SK-N-DZ (cell line): ENCODE results near the gene WHAMM.

Experiments
- DNase-seq: peaks from one replicate; pipeline ENCODE4 v3.0.0-alpha.2; 2015; ENCODE audit warnings: low spot score

Gene WHAMM

DNA sequence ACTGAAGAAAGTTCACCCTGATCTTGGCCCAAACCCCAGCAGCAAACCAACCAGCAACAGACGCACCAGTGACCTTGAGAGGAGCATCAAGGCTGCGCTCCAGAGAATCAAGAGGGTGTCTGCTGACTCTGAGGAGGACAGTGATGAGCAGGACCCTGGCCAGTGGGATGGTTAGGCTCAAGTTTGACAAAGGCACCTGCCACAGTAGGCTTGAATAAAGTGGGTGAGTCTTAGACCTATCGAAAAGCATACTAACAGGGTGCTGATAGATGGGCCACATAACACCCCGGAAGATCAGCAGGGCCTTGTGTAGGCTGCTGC lies 23.9 kb downstream of the WHAMM start:
- no peak for DNase-seq

DNA sequence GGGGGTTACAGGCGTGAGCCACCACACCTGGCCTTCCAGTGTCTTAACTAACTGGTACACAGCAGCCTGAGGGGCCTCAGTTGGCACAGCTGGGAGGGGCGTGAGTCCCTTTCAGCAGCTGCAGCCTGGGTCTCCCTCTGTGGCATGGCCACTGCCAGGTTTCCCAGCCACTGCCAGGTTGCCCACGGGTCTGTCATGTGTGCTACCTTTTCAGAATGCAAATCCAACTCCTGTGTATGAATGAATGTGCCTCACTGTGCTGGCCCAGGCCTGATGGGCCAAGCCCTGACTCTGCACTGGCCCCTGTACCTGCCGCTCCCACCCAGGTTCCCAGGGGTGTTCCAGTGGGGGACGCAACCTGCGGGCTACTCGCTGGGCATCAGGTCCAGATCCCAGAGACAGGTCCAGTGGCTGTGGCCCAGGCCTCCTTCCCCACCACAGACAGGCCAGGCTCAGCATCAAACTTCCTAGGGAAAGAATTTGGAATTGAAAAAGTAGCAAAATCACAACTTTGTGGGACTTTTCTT lies 26.0 kb downstream of the WHAMM start:
- DNase-seq, result no peak

DNA sequence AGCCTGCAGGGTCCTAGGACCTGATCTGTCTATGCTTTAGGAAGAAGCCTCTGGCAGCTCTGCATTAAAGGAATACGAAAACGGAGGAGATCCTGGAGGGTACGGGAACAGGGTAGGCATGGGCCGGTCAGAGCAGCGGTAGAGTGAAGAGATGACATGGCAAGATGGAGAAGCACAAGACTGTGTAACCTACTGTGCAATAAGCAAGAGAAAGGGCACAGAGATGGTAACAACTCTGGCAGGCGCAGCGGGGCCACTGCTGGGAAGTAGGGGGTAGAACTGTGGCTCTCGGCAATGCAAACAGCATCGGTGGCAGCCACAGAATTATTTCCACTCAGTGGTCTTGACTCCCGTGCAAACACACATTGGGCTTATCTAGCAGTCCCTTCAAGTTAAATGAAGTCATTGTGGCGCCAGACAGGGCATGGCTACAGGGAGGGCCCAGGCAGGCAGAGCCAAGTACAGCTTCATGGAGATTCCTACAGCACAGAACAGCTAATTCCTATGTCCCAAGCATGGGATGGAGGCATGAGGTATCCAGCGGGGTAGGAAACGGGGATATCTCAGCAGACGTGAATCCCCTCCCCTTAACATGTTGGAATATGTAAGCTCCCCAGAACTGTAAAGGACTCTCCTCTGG lies 28.8 kb downstream of the WHAMM start:
- DNase-seq, result no peak

DNA sequence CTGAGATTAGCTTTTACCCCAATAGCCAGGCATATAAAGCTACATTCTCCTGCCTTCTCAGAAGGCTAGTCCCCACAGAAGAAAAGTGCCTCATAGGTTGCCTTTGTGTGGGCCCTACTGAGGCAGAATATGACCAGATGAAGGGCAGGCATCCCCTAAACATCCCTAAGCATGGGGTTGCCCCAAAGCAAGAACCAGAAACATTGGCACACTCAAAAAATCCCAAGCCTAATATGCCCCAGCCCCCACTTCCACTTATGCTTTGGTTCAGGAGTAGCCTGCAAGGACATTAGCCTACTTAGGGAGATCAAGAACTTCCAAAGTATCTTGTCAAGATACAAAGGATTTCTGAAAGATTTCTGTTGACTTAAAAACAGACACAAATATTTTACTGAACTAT lies 29.7 kb downstream of the WHAMM start:
- DNase-seq, result no peak

DNA sequence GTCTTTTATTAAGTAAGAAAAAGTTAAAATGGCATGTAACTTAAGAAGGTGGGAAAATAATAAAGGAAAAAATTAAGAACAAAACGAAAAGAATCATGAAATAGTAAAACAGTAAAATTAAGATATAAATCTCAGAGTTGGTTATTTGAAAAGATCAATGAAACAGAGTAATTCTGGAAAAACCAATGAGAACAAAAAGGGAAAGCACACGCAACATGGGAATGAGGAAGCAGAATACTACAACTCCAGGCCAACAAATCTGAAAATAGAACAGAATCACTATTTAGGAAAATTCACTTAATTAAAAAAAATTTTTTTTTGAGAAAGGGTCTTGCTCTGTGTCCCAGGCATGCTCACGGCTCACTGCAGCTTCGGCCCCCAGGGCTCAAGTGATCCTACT lies 30.7 kb downstream of the WHAMM start:
- DNase-seq, result no peak

DNA sequence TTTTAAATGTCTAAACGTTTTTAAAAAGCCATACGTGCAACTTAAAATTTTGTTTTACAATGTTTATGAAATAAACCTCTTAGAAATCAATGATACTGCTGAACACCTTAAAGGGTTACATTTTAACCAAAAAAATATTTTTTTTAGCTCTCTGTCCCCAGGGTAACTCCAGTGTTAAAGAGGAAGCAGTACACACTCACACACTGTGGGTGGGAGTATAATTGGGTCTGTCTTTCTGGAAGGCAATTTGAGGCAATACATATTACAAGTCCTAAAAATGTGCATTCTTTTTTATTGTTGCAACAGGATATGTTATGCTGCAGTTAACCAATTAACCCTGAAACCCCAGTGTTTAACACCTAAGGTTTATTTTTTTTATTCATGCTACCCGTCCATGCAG lies 34.1 kb downstream of the WHAMM start:
- DNase-seq, result no peak

DNA sequence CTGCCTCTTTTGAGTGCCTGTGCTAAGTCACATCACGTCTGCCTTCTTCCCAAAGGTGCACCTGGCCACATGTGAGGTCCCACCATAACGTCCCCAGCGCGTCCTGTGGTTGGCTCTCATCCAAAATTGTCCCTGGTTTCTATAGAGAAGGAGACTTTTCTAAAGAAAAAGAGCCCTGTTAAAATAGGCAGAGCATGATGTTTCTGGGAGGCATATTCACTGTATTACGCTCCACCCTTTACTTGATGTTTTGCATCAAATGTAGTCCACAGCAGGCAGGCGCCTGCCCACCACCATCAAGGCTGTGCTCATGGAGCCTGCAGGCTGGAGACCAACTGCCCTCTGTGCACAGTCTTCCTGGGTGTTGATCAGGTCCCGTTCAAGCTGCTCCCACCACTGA lies 36.3 kb downstream of the WHAMM start:
- no peak for DNase-seq

DNA sequence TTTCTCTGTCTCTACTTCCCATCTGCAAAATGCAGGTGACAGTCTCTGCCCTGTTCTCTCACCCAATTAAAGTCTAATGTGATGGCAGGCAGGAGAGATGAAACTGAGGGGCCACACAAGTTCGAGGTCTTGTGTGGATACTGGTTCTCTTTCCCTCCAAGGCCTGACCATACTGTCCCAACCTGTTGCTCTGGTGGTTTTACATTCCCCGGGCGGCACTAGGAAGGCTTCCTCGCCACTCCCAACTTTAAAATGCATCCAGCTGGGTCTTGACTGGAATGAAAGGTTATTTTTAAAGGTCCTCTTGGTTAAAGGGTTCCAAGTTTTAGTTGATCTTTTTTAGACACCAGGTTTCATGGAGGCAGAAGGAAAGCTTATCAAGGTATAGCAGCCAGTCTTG lies 37.2 kb downstream of the WHAMM start:
- DNase-seq, result no peak

DNA sequence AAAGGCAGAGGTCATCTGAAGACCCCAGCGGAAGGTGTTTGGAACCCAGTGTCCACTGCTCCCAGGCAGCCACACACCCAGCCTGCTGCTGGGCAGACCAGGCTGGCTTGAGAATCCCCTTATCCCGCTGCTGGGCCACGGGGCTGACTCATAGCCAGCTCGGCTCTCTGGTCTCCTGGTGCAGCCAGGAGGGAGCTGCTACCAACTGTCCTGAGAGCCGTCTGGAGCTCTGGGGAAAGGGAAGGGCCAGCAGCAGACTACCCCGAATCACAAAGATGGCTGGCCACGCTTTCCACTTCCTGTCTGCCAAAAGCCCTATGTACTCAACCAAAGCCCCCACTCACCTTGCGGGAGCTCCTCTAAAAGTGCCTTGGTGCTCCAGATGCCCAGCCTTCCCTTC lies 38.3 kb downstream of the WHAMM start:
- no peak for DNase-seq

DNA sequence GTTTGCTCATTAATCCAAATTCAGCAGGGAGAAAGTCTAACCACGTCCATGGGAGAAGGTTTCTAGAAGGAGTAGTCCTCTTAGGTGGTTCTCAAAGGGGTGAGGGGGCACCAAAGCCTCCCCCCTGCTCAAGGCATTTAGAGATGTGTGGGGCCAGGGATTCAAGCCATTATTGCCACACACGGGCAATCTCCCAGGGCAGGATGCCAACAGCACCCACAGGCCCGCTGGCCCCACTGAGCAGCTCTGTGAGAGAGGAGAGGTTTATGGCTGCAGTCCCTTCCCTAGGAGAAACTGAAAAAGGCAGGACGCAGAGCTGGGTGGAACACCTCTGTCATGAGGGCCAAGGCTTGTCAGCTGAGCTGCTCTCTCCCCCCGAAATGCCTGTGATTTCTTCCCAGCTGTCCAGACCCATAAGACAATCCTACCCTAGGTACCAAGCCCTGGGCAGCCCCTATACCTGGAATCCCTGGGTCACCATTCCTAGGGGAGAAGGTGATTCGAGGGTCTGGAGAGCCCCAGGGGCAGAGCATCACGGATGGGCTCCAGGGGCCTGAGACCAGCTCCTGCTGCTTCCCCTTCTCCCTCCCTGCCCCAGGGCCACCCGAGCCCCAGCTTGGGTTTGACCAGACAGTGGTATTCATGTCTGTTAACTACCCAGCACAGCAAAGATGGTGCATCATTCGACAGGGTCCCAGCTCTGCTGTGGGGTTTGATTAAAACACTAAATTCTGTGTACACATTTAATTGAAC lies 39.0 kb downstream of the WHAMM start:
- DNase-seq, result no peak

DNA sequence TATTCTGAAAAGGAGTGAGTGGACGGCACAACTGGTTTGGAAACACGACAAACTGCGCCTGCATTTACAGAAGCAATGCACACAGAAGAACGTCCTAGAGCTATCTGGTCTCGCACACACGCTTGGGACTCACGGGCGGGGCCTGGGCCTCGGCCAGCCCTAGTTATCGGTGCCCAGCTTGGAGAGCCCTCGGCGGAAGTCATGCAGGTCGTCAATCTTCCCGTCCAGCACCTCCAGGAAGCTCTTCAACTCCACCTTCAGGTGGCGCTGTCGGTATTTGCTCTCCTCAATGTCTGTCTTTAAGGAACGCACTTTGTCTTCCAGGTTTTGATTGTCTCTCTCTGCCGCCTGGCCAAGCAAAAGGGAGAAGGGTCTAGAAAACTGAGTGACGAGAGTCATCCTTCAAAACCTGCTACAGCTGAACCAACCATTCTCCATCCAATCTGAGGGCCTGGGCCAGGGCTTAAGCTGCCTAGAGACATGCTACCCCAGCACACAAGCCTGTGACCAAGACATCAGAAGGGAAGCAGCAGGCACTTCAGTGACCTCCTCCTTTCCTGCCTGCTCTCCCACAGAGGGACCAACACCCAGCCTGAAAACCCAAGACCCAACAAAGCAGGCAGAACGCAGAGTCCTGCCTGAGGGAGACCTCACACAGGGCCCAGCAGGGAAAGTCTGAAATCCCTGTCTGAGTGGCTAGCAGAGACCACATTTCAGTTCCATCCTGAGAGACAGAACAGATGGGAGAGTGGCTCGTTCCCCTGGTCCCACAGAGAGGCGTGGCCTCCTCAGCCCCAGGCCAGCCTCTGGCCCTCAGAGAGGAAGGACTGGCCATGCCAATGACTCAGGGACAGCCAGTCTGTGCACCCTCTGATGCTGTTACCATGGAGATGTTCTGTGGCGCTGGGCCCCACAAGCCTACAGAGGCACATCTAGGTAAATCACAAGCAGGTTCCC lies 40.4 kb downstream of the WHAMM start:
- DNase-seq, result peak; percentile 65

DNA sequence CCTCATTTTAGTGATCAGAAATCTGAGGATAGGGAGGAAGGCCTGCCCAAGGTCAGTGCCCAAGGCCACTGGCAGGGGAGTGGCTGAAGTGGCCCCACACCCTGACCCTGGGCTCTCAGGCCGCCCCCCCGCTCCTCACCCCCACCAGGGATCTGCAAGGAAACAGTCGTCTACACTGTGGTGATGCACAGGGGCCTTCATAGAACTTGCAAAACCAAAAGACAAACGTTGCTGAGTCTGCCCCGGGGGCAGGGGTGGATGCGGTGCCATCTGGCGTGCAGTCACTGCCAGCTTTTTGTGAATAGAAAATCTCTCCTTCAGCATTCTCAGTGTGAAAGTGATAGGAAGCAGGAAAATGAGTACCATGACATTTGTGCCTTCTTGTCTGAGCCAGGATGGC lies 41.3 kb downstream of the WHAMM start:
- DNase-seq, result no peak

DNA sequence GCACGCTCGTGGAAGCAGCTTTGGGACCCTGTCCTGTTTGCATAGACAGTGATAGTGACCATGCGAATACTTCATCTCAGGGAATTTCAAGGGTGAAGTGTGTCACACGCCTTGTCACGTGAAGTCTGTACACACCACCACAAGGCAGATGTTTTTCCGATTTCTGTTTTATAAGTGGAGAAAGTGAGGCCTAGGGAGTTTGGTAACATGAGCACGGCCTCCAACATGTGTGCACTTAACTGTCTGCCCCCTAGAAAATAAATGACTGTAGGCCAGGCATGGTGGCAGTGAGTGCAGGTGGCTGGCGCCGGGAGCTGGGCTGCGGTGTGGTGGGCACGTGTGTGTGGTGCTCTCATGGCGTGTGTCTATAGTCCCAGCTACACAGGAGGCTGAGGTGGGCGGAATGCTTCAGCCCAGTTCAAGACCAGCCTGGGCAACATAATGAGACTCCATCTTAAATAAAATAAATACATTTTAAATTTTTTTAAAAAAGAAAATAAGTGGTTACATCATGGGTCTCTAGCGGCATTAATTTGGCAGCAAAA lies 42.0 kb downstream of the WHAMM start:
- no peak for DNase-seq

DNA sequence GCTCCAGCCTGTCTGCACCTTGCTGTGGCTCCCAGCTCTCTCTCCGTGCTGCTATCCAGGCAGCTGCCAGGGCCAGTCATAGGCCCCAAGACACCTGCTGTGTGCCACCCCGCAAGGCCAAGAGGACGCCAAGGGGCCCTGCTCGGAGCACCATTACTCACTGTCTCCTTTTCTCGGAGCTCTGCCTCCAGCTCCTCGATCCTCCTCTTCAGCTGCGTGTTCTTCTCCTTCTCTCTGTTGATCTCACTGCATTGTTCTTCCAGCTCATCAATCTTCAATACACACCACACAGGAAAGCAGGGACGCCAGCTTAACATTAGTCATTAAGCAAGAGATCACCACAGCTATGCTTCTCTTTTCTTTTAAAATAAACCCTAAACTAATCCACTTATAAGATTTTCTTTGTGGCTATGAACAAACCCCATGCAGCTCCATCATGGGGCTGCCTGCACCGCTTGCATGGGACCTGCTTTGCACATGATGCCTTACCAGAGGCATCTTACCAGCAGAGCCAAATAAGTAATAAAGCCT lies 42.6 kb downstream of the WHAMM start:
- DNase-seq, result no peak

DNA sequence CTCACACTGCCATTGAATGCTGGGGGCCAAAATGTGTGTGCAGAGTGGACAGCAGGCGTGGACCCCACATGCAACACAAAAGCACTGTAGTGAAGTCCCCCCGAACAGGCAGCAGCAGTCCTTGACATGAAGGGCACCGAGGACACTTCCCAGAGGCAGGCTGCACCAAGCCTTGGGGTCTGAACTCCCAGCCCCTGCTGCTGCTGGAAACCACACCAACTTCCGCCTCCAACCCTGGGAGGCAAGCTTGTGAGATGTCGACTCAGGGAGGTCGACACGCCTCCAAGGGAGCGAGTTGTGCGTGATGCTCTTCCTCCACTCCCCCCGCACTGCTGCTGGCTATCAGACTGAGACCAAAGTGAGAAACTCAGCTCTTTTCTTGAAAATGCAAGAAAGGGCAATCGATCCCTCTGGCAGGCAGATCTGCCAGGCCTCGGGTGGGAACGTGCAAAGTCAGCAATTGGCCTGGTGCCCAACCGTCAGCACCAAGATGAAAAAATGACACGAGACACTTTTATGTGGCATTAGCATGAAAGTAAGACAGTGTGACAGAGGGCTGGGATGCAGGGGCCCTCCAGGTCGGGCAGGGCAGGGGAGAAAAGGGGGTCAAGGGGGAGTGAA lies 43.6 kb downstream of the WHAMM start:
- no peak for DNase-seq

DNA sequence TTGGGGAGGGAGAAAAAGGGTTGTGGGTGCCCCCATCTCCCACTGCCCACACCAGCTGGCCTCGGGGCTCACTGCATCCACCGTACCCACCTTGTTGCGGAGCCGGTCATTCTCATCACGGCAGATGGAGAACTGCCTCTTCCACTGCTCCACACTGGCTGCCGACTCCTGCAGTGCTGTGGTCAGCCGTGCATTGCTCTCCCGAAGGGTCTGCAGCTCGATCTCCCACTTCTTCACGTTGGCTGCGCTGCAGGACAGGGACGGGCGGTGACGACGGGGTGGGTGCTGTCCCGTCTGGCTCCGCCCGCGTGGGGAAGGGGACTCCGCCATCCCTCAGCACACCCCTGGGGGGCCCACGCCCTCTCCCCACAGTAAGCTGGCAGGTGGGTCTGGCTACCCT lies 45.1 kb downstream of the WHAMM start:
- DNase-seq, result no peak

DNA sequence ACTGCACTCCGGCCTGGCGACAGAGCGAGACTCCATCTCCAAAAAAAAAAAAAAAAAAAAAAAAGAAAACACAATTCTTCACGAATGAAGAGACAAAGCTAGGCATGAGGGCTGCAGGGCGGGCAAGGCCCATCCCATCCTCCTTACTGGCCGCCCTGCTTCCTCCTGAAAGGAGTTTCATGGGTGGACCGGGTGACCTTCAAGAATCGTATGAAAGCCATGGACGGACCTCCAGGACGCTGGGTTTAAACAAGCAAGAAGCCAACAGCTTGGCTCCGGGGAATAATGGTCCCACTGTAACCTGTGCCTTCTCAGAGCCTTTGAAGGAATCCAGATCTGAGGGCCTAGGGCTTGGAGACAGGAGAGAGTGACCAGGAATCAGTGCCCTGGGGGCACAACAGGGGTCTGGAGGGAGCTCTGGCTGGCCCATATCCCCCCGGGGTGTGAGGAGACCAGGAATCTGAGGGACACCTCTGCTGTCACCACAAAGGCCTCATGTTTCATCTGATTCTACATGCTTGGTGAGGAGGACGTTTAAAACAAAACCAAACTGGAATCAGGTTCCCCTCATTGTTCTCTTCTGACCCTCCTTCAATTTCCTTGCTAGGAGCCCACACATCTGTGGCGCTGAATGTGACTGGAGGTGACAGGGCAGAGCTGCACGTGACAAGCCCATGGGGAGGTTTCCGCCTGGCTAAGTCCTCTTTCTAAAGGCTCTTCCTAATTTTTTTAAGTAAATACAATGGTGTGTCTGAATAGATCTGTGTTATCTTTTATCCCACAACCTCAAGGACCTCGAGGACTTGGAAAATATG lies 46.1 kb downstream of the WHAMM start:
- no peak for DNase-seq

DNA sequence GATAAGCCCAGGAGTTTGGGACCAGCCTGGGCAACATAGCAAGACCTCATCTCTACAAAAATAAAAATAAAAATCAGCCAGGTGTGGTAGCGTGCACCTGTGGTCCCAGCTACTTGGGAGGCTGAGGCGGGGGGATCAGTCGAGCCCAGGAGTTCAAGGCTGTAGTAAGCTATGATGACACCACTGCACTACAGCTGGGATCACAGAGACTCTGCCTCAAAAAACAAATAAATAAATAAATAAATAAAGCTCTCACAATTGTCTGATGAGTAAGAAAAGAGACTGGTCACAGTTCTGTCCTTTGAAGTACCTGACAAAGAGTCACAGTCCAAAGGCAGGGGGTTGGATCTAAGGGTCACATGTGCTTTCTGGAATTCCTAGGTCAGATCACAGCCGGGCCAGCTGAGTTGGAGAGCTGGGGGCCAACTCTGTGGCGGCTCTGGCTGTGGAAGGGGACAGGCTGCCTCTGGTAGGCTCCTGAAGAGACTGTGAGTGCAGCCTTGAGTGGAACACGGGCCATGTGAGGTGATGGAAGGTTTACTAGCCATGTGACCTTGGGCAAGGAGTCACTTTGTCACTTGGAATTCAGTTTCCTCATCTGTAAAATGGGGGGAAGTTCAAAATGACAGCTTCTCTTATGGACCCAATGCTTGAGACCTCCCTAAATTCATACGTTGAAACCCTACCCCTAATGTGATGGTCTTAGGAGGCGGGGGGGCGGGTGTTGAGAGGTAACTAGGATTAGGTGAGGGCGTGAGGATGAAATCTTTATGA lies 47.2 kb downstream of the WHAMM start:
- no peak for DNase-seq

DNA sequence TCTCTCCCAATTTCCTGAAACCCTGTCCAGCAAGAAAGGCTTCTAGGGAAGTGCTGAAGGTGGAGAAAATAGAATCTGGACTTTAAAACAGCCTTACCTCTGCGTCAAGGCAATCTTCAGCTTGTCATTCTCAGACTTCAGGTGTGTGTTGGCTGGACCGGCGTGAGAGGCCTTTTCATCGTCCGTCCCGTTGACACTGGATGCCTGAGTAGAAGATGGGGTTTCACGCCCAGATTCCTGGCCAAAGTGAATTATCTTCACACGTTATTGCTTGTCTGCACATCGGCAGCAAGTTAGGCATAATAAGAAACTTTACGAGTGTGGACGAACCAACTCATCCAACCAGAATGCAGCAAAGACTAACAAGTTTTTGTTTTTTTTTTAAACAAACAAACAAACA lies 49.5 kb downstream of the WHAMM start:
- DNase-seq, result no peak

DNA sequence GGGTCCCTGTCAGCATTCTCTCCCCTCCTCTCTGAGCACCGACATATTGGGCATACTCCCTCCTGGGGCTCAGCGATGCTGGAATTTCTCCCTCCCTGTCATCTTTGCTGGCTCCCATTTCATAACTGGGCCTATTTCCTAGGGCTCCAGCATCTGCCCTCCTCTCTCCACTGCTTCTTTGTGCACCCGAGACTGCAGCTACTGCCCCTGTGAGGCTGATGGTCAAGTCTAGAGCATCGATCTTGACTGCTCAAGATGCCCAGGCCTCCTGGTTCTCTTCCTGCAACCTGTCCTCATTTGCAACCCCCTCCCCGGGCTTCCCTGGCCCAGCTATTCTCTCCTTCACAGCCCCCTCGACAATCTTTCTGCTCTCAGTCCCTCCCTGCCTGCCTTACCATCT lies 53.5 kb downstream of the WHAMM start:
- no peak for DNase-seq
